Fibroblast of skin of scalp (primary cell): ENCODE data around the gene PDGFRB.

ENCODE experiments used
- DNase-seq: peaks from one replicate; pipeline ENCODE4 v3.0.0-alpha.2; 2013

Gene PDGFRB

GRCh38 chr5:150065346-150065745 lies 90.3 kb downstream of the PDGFRB start:
- DNase-seq = peak; percentile 59

GRCh38 chr5:150064681-150065220 lies 90.9 kb downstream of the PDGFRB start:
- no peak for DNase-seq
